Measurements from ENCODE around the gene CEP78.

The CEP78 gene

DNA sequence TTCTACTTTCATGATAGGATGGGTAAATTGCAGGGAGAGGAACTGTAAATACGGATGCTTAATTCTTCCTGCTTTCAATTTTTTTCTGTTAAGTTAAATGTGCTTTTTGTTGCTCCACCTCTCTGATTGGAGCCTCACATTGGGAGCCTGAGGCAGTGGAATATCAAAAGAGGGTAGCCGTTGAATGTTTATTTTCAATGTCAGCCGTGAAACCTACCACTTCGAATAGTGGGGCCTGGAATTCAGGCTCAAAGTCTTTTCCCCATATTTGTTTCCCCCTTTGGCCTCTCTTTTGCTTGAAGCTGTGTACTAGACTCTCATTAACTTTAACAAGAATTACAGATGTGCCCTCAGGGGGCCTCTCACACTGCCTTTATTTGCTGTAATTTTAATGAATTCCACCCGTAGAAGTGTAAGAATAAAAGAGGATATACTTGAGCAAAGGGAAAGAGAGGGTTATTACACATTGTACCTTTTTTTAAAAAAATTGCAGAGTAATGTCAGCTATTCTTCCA is 90.0 kb downstream of the CEP78 start:
- no peak for DNase-seq (ENCODE audit: low spot score)
- TF ChIP-seq, protein P1, sequence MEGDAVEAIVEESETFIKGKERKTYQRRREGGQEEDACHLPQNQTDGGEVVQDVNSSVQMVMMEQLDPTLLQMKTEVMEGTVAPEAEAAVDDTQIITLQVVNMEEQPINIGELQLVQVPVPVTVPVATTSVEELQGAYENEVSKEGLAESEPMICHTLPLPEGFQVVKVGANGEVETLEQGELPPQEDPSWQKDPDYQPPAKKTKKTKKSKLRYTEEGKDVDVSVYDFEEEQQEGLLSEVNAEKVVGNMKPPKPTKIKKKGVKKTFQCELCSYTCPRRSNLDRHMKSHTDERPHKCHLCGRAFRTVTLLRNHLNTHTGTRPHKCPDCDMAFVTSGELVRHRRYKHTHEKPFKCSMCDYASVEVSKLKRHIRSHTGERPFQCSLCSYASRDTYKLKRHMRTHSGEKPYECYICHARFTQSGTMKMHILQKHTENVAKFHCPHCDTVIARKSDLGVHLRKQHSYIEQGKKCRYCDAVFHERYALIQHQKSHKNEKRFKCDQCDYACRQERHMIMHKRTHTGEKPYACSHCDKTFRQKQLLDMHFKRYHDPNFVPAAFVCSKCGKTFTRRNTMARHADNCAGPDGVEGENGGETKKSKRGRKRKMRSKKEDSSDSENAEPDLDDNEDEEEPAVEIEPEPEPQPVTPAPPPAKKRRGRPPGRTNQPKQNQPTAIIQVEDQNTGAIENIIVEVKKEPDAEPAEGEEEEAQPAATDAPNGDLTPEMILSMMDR (IDR thresholded peaks at IDR 0.05; ENCODE audit: extremely low read depth, insufficient read depth, missing control alignments), result no peak
- in situ Hi-C loops (cut with MboI; ENCODE audit: low pct_unique_long_range_greater_than_20kb, low sequenced_read_pairs, unreplicated experiment), result no loop called here

DNA sequence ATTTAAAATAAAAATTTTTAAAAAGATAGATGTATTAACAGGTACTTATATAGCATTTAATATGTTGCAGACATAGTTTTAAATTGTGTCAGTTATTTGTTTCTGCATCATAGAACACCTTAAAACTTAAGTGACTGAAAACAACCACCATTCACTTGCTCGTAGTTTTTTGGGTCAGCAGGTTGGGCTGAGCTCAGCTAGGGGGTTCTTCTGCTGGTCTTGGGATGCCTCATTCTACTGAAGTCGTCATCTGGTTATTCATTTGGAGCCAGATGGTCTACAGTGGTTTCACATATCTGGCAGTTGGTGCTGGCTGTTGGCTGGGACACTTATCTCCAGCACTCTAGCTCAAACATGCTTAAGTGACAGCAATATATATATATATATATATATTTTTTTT is 90.7 kb downstream of the CEP78 start:
- TF ChIP-seq, protein P1 (IDR thresholded peaks at IDR 0.05; ENCODE audit: extremely low read depth, insufficient read depth, missing control alignments), result no peak
- in situ Hi-C loops (cut with MboI; ENCODE audit: low pct_unique_long_range_greater_than_20kb, low sequenced_read_pairs, unreplicated experiment), result no loop called here
- no peak for DNase-seq (ENCODE audit: low spot score)

All from GM13977 (cell line).